ENCODE measurements around the gene LRMDA.

DNA sequence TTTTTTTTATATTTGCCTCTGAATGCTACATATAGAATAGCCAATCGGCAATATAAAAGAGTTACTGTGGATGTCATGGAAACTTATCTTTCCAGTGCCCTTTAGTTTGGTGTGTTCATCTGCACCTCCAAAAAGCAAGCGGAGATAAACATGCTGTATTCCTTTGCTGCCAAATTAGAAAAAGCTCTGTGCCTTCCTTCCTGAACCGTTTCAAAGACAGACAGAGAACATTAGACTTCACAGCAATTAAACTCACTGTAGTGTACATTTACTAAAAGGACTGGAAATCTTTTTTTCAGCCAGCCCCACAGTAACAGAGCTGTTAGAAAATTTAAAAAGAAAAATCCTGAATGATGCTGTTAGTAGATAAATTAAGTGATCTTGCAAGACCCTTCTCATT is 707.5 kb downstream of the LRMDA start:
- no peak for TF ChIP-seq EZH2 (IDR thresholded peaks at IDR 0.05; ENCODE audit: low read length, unreplicated experiment)
- TF ChIP-seq, protein P1, sequence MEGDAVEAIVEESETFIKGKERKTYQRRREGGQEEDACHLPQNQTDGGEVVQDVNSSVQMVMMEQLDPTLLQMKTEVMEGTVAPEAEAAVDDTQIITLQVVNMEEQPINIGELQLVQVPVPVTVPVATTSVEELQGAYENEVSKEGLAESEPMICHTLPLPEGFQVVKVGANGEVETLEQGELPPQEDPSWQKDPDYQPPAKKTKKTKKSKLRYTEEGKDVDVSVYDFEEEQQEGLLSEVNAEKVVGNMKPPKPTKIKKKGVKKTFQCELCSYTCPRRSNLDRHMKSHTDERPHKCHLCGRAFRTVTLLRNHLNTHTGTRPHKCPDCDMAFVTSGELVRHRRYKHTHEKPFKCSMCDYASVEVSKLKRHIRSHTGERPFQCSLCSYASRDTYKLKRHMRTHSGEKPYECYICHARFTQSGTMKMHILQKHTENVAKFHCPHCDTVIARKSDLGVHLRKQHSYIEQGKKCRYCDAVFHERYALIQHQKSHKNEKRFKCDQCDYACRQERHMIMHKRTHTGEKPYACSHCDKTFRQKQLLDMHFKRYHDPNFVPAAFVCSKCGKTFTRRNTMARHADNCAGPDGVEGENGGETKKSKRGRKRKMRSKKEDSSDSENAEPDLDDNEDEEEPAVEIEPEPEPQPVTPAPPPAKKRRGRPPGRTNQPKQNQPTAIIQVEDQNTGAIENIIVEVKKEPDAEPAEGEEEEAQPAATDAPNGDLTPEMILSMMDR (conservative IDR thresholded peaks at IDR 0.05; ENCODE audit: low read depth, low read length) = no peak
- TF ChIP-seq EZH2phosphoT487 (IDR thresholded peaks at IDR 0.05; ENCODE audit: borderline replicate concordance, low read length) = no peak
